Activated CD4-positive, alpha-beta T cell treated with anti-CD3 and anti-CD28 coated beads, Interleukin-10, Interleukin-2, amounts not matched to agents 100 ng/mL and 50 ng/mL, durations not matched to agents 16 hours and 8 hours (primary cell): ENCODE data around the gene FGF21.

Source experiments
- DNase-seq: peaks from one replicate; pipeline ENCODE4 v3.0.0-alpha.2; 2020

Gene FGF21

DNA sequence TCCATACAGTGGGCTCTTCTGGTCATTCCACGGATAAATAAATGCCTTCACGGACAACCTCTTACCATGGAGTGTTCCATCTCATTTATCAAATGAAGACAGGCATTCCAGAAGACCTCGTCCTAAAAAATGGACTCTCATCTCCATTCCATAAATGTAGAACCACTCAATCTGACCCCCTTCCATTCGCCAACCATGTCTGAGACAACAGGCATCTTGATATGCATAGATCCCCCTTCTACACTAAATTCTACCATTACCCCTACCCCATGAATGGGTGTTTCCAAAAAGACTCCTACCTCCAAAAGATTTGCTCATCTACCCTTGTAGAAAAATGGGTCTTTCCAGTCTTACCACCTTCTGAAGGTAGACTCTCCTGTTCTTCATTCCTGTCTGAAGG, 23.9 kb upstream of the FGF21 start:
- no peak for DNase-seq

DNA sequence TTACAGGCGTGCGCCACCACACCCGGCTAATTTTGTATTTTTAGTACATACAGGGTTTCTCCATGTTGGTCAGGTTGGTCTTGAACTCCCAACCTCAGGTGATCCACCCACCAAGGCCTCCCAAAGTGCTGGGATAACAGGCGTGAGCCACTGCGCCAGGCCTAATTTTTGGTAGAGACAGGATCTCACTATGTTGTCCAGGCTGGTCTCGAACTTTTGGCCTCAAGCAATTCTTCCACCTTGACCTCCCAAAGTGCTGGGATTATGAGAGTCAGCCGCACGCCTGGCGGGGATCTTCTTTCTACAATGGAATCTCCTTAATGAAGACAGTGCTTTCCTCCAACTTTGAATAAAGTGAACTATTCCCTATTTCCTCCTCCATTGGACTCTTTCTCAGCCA, 20.7 kb upstream of the FGF21 start:
- no peak for DNase-seq

DNA sequence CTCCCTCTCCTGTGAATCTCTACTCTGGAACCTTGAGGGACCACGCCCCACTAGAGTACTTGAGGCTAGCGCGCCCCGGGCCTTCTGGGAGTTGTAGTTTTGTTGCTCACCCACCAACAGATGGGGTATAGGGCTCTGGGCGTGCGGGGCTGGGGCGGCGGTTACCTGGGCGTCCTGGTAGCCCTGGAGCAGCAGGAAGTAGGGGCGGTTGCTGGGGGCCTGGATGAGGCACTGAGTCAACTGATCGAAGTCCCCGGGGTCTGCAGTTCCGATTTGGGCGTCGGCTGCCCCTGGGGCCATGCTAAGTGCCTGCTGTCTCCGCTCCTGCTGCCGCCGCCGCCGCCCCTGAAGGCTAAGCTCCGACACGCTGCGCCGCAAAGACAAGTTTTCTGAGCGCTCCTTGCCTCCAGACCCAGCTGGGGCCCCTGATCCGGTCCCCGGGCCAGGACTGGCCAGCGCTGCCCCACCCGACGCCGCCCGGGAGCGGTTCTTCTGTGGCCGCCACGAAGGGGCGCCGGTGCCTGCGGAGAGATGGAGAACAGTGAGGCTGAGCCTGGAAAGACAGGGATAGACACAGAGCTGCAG, 20.2 kb upstream of the FGF21 start:
- no peak for DNase-seq

DNA sequence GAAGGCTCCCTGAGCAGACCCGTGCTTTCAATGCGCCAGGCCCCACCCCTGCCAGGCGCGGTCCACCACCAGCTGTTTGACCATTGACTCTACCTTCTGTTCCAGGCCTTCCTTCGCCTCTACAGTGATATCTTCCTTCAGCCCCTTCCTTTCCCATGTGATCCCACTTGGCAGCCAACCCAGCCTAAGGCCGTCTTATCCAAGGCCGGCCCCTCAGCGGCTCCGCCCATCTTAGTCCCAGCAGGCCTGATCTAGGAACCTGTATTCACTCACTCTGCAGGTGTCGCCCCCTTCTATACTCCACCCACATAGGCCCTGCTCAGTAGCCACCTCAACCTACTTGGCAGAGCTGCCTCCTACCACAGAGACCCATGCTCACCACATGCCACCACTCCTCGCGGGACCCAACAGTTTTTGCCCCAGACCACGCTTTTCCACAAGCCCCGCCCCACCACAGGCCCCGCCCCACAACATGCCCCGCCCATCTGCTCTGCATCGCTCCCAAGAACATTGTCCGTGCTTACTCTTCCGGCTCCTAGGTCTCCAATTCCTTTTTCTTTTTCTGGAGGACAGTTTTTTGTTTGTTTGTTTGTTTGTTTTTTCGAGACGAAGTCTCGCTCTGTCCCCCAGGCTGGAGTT, 17.8 kb upstream of the FGF21 start:
- no peak for DNase-seq

DNA sequence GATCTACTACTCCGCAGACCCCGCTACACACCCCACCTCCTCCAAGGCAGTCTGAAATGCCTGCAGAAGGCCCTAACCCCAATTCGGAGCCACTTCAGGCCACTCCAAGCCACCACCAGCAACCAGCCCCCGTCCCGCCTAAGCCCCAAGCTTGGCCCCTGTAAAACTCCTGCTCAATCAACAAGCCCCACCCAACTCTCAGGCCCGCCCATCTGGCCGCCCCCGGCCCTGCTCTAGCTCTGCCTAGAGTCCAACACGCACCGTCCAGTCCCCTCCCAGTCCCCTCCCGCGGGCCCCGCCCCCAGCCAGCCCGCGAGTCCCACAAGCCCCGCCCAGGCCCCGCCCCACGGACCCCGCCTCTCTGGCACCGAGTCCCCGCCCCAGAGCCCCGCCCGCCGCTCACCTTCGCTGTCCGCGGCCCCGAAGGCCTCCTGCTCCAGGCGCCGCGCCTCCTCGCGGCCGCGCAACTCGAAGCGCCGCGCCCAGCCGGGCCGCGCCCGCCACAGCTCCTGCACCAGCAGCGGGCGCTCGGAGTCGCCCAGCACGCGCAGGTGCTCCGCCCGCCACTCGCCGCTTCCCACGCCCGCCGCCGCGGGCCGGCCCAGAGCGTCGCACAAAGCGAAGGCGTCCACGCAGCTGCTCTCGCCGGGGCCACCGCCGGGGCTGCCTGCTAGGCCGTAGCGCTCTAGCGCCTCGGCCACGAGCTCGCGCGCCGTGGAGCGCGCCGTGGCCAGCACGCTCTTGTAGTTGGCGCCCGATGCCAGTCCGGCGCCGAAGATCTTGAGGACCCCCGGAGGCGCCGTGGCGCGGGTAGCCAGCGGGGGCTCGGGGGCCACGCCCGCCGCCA, 16.5 kb upstream of the FGF21 start:
- DNase-seq = peak; percentile 96

DNA sequence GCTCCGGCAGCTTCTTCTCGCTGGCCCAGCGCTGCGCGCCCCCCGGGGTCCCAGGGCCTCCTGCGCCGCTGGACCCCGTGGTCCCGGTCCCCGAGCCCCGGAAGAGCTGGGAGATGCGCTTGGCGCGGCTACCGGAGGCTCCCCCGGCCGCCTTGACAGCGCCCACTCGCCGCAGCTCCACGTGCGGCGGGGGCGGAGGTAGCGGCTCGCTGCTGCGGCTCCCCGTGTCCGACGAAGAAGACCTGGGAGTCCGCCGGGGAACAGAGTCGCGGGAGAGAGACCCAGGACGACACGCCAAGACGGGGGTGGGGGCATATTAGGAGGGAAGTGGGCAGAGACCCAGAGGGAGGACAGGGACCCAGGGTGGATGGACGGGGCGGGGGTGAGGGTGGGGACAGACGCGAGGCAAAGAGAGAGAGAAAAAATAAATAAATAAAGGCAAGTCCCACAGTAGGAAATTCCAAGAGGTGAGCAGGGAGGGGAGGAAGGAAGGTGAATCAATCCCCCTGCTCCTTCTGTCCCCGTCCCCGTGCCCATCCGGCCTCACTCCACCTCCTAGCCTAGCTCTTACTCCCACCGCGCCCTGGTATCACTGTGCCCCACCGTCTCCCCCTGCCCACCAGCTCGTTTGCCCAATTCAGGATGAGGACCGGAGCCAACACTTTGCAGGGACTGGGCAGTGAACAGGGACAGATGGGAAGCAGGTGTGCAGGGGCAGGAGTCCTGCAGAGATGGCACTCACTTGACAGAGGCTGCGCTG, 15.7 kb upstream of the FGF21 start:
- no peak for DNase-seq

DNA sequence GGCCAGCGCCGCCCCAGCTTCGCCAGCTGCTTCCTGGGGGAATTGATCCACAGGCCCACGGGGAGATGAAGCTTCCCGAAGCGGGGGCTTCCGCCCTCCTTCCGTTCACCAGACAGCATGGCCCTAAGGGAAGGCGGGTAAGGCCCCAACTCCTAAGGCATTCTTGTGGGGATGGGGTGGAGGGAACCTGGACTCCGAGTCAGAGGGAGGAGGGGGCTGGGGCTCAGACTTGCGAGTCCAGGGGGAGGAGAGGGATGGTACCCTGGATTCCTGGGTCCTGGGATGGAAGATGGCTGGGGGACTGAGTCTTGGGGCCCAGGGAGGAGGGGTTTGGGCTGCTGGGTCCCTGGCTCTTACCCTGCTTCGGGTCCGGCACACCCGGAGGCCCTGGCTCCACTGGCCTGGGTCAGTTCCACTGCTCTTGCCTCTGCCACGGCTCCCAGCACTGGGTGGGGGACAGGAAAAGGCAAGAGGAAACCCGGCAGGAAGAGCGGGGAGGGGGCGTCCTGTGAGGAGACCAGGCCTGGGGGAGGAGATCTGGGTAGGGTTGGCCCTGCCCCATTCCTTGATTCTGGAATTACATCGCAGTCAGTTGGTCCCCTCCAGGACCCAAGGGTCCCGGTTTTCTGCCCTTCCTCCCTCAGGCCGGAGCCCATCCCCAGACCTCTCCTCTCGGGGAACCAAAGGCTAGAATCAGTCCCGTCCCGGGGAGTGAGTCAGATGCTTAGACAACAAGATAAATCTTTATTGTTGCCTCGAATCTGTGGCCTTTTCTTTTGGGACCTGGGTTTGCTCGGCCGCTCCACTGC, 15.0 kb upstream of the FGF21 start, which contains the start of gene RASIP1:
RASIP1 (minus strand) TSS at position 447 of the 809 bp plus-strand sequence; CDS start at position 119, 328 bp downstream.
- DNase-seq = no peak

DNA sequence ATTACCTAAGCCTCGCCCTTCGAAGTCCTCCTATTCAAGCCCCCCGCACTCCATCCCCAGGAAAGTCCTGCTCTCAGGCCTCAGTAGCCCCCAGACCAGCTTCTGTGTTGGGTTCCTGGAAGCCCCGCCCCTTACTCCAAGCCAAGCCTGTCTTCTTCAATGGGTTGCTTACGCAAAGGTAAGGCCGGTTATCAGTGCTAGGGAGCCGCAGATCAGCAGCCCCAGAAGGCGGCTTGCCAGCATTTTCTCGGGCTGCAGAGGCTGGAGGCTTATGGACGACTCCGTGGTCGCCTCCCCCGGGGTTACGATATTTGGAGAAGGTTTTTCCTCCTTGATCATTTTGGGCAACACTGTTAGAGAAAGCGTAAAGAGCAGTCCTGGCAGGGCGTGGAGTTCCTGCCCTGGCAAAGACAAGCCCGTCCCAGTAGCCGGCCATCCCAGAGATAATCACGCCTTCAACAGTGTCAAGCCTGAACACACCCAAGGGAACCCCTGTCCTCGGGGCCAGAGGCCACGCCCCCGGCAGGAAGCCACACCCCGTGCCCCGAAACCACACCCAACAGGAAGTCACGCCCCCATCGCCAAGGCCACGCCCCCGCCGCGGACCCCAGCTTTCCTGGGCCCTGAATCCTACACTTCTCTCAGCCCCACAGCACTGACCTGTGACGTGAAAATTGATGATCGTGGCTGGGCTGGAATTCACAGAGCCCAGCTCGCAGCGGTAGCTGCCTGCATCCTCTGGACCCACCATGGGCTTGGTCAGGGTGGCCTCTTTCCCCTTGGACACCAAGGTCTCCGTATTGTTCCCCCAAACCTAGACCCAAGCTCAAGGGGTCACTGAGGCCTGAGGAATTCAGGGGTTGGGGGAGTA, 14.0 kb upstream of the FGF21 start:
- peak; percentile 55 for DNase-seq

DNA sequence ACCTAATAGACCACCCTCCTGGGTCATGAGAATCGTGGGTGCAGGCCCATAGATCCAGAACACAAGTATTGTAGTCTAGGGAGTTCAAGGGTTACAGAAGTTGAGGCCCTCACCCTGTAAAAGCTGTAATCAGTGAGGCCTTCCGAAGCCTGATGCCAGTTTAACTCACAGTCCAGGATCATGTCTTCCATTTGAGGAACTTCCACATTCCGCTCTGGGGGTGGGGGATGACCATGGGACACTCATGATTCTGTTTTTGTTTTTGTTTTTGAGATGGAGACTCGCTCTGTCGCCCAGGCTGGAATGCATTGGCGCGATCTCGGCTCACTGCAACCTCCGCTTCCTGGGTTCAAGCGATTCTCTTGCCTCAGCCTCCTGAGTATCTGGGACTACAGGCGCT, 13.2 kb upstream of the FGF21 start:
- no peak for DNase-seq

DNA sequence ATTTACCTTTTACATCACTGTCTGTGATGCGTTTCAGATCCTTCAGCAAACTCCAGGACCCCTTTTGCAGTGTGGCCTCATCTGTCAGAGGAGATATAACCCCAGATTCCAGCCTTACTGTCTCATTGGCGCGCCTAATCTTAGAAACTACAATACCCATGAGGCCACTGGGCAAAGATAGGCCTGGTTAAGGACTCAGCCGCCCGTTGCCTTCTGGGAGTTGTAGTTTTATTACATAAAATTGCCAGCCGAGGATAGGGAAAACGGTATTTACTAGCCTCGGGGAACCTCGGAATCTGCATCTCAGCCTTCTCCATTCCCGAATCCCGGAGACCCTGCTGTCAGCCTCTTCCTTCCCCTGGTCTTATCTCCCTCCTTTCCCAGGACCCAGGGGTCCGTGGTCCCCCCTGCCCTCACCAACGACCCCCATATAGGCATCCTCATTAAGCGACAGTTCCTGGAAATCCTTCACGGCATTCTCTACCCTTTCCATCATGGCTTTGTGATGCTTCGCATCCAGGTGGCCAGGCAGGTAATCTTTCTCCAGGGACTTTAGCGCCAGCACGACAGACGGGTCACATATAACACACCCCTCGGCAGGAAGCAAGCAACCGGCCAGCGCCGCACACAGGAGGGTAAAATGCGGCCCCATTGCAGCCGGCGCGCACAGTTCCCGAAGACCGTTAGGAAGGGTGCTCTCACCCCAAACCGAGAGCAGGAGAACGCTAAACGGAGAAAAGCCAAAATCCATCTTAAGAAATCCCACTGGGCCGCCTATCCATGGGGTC, 9.9 kb upstream of the FGF21 start:
- peak; percentile 78 for DNase-seq

DNA sequence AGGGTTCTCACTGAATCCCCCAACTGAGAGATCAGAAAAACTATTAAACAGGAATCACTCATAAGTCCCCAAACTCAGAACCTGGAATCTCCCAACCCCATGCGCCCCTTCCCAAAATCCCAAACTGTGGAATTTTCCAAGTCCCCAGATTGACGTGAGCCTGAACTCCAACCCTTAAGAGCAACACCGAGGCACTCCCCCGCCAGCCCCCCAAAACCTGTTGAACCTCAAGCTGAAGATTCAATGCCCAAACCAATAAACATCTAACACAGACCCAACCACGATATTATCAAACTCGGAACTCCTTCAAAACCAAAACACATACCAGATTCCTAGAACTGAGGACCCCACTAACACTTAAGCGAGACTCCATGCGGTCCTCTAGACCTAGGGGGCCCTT, 9.2 kb upstream of the FGF21 start:
- no peak for DNase-seq

DNA sequence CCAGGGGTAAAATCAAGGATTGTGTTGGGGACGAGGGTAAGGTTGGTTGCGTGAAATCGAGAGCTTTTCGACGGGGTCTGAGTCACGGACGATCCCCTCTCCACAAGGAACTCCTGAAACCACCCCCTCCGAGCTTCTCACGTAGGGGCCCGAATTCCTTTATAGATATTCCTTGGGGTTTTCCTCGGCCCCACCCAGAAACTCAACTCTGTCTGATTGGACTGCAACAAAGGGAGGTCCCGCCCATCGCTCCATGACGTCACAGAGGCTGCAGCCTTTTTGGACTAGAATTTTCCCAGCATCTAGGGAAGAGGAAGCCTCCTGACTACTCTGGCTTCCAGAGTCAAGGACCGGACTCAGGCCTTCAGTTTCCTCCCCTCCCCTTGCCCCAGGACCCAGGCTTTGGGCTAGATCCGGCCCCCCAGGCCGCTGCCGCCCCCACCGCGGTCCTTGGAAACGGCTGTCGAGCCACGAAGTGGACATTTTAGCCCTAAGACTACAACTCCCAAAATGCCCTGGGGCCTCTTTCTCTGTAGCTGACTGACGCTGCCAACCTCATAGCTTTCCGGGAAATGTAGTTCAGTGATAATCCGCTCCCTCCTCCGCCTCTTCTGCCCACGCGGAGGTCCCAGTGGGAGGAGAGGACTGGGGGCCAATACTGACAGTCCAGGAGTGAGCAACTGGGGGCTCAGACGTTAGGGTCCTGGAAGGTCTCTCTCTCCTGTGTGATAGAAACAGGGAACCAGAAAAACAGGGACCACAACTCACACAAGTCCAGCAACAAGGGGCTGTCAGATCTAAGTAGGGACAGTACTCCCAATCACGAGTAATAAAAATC, 8.4 kb upstream of the FGF21 start, which contains the start of gene IZUMO1:
IZUMO1 (minus strand) TSS at position 172 of the 838 bp plus-strand sequence. CDS start 1,050 bp downstream, outside the sequence.
- peak; percentile 80 for DNase-seq

DNA sequence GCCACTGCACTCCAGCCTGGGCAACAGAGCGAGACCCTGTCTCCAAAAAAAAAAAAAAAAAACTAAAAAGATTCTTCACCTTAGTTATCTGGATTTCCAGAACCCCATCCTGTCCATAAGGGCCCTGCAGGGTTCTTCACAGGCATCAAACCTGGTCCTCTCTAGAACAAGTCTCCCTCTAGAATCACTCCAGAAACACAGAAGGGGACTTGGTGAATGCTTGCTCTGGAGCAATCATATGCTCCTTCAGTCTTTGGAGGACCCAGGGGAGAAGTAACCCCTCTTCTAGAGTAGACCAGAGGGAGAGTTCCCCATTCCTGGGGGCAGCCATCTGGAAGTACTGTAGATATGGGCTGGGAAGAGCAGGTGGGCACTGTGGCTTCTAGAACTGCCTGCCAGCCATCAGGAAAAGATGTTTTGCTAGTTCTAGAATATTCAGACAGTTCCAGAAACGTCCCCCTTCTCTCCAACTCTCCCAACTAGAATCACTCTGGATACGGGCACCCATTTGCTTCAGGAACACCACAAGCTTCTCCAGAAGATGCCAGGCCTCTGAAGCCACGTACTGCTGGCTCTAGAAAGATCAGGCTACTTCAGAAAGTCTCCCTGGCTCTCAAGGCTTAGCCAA, 5.6 kb upstream of the FGF21 start:
- no peak for DNase-seq

DNA sequence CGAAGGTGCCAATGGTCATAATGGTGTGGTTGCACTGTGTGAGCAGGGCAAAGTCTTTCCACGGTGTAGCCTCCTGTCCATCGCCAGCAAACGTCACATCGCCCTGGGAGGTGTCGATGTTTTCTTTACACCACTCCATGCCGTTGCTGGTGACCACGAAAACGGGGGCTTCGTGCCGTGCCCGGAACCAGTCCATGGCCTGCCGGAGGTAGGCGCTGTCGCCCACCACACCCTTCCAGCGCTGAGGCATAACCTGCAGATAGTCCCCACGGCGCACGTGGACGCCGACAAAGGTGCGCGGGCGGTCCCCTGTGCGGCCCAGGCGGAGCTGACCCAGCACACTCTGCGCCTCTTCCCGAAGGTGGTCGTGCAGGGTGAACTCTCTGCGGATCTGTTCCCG, 5.0 kb upstream of the FGF21 start:
- no peak for DNase-seq

DNA sequence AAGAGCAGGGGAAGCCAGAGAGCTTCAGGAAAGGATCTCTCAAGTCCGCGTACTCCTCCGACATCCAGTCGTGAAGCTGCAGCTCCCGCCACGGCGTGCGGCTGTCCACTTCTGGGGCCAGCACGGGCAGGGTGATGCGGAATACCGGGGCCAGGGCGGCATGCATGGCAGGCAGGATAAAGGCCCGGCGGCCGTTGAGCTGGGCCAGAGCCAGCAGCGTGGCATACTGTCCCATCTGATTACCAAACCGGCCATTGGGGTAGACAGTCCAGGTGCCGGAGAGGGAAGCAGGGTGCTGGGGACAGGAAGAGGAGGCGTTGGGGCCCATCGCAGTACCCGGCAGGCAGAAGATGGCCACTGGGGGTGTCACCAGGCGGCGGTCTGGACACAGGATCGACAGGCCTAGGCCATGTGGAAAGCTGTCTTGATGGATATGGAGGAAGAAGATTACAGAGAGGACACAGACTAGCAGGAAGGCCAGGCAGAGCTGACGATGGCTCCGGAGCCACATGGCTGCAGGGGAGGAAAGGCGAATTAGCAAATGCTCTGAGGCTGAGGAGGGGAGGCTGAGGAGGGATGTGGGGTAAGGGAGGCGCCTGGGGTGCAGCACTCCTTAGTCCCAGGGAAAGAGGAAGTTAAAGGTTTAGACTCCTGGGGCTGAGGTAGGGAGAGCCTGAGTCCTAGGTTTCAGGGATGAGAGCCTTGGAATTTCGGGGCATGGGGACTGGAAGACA, 4.4 kb upstream of the FGF21 start:
- no peak for DNase-seq

DNA sequence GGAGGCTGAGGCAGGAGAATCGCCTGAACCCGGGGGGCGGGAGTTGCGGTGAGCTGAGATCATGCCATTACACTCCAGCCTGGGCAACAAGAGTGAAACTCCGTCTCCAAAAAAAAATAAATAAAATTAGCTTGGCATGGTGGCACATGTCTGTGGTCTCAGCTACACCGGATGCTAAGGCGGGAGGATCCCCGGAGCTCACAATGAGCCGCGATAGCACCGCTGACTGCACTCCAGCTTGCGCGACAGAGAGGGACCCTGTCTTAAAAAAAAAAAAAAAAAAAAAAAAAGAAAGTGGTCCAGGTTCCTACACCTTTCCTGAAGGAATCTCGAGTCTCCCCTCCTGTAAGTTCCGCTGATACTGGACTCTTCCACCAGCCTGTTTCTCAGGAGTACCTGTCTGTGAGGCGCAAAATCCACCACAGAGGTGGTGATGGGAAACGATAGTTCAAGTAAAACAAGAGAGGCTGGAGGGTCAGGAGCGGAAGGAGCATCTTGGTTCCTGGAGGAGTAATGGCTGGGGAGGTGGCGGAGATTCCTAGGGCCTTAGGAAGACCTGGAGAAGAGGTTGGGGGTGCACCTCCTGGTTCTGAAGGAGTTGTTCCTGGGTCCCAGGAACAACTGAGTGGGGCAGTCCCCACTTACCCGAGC, 3.4 kb upstream of the FGF21 start:
- DNase-seq = no peak

DNA sequence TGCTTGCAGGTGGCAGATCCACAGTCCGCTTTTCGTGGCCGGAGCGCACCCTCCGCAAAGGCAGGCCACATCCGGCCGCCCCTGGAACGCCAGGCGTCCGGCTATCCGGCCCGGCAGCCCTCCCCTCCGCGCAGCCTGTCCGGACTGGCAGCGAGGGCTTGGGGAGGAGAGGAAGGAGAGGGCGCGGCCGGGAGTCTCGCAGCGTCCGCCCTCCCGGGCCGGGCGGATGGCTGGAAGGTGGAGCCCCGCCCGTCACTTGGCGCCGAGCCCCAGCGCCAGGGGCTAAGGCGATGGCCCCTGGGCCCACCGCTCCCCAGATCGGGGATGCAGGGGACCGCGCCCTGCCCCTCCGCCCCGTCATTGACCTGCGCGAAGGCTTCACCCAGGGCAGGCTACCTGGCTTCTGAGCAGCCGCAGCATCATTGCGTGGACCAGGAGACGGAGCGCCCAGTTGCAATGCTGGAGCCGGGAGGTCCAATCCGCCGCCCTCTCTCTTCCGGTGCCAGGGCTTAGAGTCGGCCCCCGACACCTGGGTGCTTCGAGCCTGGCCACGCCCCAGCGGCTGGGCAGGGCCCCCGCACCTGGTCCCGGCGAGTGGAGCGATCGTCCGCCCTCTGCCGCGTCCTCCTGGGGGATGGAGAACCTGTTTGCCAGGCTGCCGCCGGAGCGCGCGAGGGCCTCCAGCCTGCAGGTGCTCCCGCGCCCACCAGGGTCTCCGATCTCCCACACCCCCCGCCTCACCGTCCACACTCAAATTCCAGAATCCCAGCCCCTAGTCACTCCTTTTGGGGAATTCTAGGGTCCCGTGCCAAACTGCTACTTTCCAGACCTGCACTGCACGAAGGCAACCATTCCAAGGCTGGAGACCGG, 2.6 kb upstream of the FGF21 start, which contains the start of gene FUT1:
FUT1 (minus strand) TSS at position 146 of the 870 bp plus-strand sequence. CDS start 1,360 bp downstream, outside the sequence.
- DNase-seq = peak; percentile 27
